ENCODE data around the gene FOXO3.

DNA sequence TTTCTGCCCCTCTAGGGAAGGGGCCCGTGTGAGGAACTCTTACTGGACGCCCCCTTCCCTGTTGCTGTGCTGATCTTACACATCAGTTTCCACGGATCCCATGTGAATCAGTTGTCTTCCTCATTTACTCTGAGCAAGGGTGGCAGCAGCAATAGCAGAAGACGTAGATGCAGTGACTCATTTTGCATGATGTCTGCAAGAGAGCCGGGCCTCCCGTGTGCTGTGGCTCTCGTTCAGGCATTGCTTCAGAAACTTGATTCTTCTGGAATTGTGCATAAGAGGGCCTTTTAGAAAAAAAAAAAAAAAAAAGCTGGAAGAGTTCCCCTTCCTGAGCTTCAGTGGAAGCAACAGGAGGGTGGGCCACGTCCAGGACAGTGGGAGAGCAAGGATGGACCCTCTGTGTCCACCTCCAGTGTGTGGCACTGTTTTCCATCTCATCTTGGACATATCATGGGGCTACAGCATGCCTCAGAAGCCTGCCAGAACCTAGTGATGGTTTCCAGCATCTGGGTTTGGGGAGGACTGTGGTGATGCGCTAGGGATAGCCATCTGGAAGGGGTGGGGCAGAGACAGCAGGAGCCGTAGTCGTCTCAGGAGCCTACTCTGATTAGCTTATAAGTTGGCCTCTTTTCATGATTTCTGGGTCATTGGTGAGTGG is 62.1 kb downstream of the FOXO3 start:
- no peak for TF ChIP-seq POLR2AphosphoS5 (IDR thresholded peaks at IDR 0.05; ENCODE audit: low read depth, low read length)
- TF ChIP-seq, protein P1, sequence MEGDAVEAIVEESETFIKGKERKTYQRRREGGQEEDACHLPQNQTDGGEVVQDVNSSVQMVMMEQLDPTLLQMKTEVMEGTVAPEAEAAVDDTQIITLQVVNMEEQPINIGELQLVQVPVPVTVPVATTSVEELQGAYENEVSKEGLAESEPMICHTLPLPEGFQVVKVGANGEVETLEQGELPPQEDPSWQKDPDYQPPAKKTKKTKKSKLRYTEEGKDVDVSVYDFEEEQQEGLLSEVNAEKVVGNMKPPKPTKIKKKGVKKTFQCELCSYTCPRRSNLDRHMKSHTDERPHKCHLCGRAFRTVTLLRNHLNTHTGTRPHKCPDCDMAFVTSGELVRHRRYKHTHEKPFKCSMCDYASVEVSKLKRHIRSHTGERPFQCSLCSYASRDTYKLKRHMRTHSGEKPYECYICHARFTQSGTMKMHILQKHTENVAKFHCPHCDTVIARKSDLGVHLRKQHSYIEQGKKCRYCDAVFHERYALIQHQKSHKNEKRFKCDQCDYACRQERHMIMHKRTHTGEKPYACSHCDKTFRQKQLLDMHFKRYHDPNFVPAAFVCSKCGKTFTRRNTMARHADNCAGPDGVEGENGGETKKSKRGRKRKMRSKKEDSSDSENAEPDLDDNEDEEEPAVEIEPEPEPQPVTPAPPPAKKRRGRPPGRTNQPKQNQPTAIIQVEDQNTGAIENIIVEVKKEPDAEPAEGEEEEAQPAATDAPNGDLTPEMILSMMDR (IDR thresholded peaks at IDR 0.05): no peak
